Spleen (tissue), 11 donors: Measurements from ENCODE around the gene ABAT. TPM values are rescaled to one million over a fixed set of nuclear protein-coding genes. Genes with fewer than 3 reads are reported as not detected.

Experiments
- DNase-seq: peaks from one replicate; pipeline ENCODE4 v3.0.0-alpha.2; 2020
- H3K27ac ChIP-seq, 8 donors: fragments of 200-600 bp; sonication (generic) in 7 of 8; 1 replicate in 4 of 8; 2 replicates in 4 of 8; pipeline versions ENCODE4 v1.5.0 to v1.8.0; 2016 to 2021; ENCODE audit warnings: inconsistent platforms in 4 of 8, mild to moderate bottlenecking in 4 of 8, moderate library complexity in 1 of 8
- H3K27me3 ChIP-seq, 7 donors: fragments of 200-600 bp; sonication (generic) in 6 of 7; replicated peaks in 1 of 7; 1 replicate in 4 of 7; 2 replicates in 3 of 7; pipeline versions ENCODE4 v1.5.0 to v1.8.0; 2016 to 2021; ENCODE audit warnings: inconsistent platforms in 3 of 7, mild to moderate bottlenecking in 1 of 7
- H3K36me3 ChIP-seq, 6 donors: fragments of 200-600 bp; sonication (generic) in 5 of 6; 1 replicate in 4 of 6; 2 replicates in 2 of 6; pipeline versions ENCODE4 v1.5.0 to v1.8.0; 2016 to 2021; ENCODE audit warnings: inconsistent platforms in 2 of 6
- H3K4me1 ChIP-seq, 6 donors: fragments of 200-600 bp; sonication (generic) in 5 of 6; 1 replicate in 3 of 6; 2 replicates in 3 of 6; pipeline versions ENCODE4 v1.5.0 to v1.8.0; 2016 to 2021; ENCODE audit warnings: inconsistent platforms in 3 of 6
- H3K4me3 ChIP-seq, 8 donors: fragments of 200-600 bp; sonication (generic) in 7 of 8; 1 replicate in 4 of 8; 2 replicates in 4 of 8; pipeline versions ENCODE4 v1.5.0 to v1.8.0; 2016 to 2021; ENCODE audit warnings: inconsistent platforms in 4 of 8, mild to moderate bottlenecking in 4 of 8, moderate library complexity in 2 of 8
- H3K9me3 ChIP-seq, 8 donors: fragments of 200-600 bp; sonication (generic) in 7 of 8; 1 replicate in 4 of 8; 2 replicates in 4 of 8; pipeline versions ENCODE4 v1.5.0 to v1.8.0; 2016 to 2021; ENCODE audit warnings: inconsistent platforms in 4 of 8
- POLR2A ChIP-seq, 3 donors: fragments of 450-650 bp; IDR thresholded peaks; one replicate each; pipeline ENCODE4 v1.5.1; 2017; ENCODE audit warnings: antibody characterized with exemption in 3 of 3, mild to moderate bottlenecking in 1 of 3
- POLR2AphosphoS5 ChIP-seq, 3 donors: sonication (generic); formaldehyde crosslinking; IDR thresholded peaks; one replicate each; pipeline ENCODE4 v1.5.1; 2017; ENCODE audit warnings: antibody characterized with exemption in 3 of 3
- WGBS, 5 donors: extraction: QIAGEN DNeasy Blood & Tissue Kit in 3 of 5; methylation state at CpG; one replicate each; pipeline versions ENCODE4 v1.1.5 to v1.1.7; 2013 to 2018; 5-methylcytosine and 5-hydroxymethylcytosine counted together
- intact Hi-C: fragments of 100-400 bp; cut with DNase I; formaldehyde crosslinking; loops from one replicate; pipeline ENCODE4 v1.15.0; 2023; ENCODE audit warnings: low total_unique reads
- polyA plus RNA-seq, 3 donors: library from polyadenylated mRNA; stranded (reverse); fragments of 200-250 nt; gene quantifications; one replicate each; pipeline ENCODE4 v1.2.1, GENCODE V29; 2013
- total RNA-seq, 7 donors: library from RNA; depleted of rRNA in 3 of 7; stranded (reverse); fragments of >200 nt in 3 of 7; fragmentation: NEBNext Ultra II Directional in 4 of 7; extraction: Animal tissue kit (Norgen Biotek cat#: 25700) in 4 of 7; gene quantifications; one replicate each; pipeline versions ENCODE4 v1.1.0 to v1.2.1, GENCODE V29; 2016 to 2021
- TF ChIP-seq, protein P1 (sequence below), 11 experiments: fragments of 200-600 bp in 7 of 11; fragments of 450-650 bp in 4 of 11; sonication (generic) in 4 of 11; IDR thresholded peaks in 8 of 11; conservative IDR thresholded peaks in 3 of 11; 1 replicate in 7 of 11; 2 replicates in 4 of 11; pipeline versions ENCODE4 v1.4.0 to v1.8.0; 2016 to 2021; ENCODE audit warnings: antibody characterized with exemption in 11 of 11, inconsistent platforms in 4 of 11, mild to moderate bottlenecking in 1 of 11
- donor health status: healthy with polysubstance abuse.
- donor health status: DM: no; HTN: no; CAD: no; lungs with moderate emphysema.
- donor health status: DM: no; HTN: no; CAD: no.
- donor health status: Bipolar disorder and iron deficiency.
- donor health status: healthy.
- donor health status: DM: no; HTN: no; CAD: no.
- donor health status: DM: yes; HTN: yes; CAD: no.

ABAT gene
- total and polyA plus RNA-seq, 10 donors, result 3.9 to 13.5 (median 8.3) TPM

DNA sequence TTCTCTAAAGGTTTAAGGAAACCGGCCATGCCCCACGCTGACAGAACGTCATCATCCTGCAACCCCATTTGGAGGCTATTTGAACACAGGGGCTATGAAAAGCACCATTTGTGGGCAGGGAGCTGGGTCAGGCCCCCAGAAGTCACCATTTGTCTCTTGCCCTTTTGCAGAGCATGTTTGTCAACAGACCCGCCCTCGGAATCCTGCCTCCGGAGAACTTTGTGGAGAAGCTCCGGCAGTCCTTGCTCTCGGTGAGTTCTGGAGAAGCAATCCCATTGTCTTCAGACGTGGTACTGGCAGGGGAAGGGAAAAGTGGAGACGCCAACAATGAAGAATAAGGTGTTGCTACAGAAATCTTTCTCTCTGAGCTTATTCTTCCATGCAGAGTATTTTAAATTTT lies 89.5 kb downstream of the ABAT start:
- TF ChIP-seq POLR2A (IDR thresholded peaks at IDR 0.05), result no peak
- no peak for TF ChIP-seq POLR2AphosphoS5 (IDR thresholded peaks at IDR 0.05)
- TF ChIP-seq, protein P1, sequence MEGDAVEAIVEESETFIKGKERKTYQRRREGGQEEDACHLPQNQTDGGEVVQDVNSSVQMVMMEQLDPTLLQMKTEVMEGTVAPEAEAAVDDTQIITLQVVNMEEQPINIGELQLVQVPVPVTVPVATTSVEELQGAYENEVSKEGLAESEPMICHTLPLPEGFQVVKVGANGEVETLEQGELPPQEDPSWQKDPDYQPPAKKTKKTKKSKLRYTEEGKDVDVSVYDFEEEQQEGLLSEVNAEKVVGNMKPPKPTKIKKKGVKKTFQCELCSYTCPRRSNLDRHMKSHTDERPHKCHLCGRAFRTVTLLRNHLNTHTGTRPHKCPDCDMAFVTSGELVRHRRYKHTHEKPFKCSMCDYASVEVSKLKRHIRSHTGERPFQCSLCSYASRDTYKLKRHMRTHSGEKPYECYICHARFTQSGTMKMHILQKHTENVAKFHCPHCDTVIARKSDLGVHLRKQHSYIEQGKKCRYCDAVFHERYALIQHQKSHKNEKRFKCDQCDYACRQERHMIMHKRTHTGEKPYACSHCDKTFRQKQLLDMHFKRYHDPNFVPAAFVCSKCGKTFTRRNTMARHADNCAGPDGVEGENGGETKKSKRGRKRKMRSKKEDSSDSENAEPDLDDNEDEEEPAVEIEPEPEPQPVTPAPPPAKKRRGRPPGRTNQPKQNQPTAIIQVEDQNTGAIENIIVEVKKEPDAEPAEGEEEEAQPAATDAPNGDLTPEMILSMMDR (IDR thresholded peaks at IDR 0.05 in 8 of 11, conservative IDR thresholded peaks at IDR 0.05 in 3 of 11), result no peak
- DNase-seq, result peak; percentile 25

DNA sequence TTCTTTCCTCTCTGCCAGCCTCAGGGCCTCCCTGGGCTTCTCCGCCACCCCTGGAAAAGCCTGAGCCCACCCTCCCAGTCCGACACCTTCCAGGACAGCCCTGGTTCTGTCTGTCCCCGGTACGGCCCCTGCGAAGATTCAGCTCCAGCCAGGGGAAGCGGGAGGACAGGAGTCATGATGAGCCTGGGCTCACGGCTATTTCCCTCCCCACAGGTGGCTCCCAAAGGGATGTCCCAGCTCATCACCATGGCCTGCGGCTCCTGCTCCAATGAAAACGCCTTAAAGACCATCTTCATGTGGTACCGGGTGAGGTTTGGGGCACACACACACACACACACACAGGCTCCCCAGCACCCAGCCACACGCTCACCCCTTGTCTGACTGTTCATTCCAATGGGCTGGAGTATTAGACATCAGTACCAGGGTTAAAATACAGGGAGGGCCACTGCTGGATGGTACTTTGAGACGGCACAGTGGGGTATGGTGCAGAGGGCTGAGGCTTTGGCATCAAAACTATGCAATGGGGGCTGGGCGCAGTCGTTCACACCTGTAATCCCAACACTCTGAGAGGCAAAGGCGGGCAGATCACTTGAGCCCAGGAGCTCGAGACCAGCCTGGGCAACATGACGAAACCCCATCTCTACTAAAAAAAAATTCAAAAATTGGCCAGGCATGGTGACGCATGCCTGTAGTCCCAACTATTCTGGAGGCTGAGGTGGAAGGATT lies 90.3 kb downstream of the ABAT start:
- TF ChIP-seq, protein P1 (IDR thresholded peaks at IDR 0.05 in 8 of 11, conservative IDR thresholded peaks at IDR 0.05 in 3 of 11), result no peak
- no peak for TF ChIP-seq POLR2AphosphoS5 (IDR thresholded peaks at IDR 0.05)
- 89 to 97% (median 91%) methylated on average over 15 to 18 of the region's 18 CpGs for WGBS, 5 donors
- peak; percentile 49 for DNase-seq

More for the DNA sequence above, 89.5 kb downstream of the ABAT start:
- H3K36me3 ChIP-seq, result peaks cover 0 to 64% (median 17%) of the 10 kb centered on the region in 6 donors
- no peak overlapping the region for H3K4me3 ChIP-seq
- no peaks in the 10 kb centered on the region for H3K9me3 ChIP-seq
- no peaks in the 10 kb centered on the region for H3K4me1 ChIP-seq
- H3K27ac ChIP-seq, result no peak overlapping the region
- intact Hi-C loops, result no loop called here
- H3K27me3 ChIP-seq, result no peaks in the 10 kb centered on the region
- WGBS, 5 donors, result 79 to 84% (median 80%) methylated on average over 10 of the region's 10 CpGs

DNA sequence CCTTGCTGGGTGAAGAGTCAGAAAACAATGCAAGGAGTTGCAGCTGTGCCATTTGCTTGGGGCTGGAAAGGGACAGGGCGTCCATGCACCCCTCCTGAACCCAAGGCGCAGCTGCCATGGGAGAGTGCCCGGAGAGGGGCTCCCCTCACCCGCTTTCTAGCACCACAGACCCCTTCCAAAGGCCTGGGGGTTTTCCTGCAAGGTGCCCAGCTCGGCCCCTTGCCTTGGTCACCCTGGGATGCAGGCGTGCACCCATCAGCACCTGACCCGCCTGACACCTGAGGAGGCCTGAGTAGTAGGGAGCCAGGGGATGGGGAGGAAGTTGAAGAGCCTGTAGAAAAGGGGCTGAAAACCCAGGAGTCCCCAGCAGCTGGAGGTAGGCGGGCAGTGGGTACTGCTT lies 92.8 kb downstream of the ABAT start:
- Histone ChIP-seq H3K27ac (no peak overlapping the region), H3K9me3 (no peaks in the 10 kb centered on the region), H3K4me3 (no peak overlapping the region), H3K36me3 (peaks cover 0 to 76% (median 19%) of the 10 kb centered on the region in 6 donors), H3K27me3 (no peaks in the 10 kb centered on the region), H3K4me1 (no peaks in the 10 kb centered on the region)
- TF ChIP-seq, protein P1 (IDR thresholded peaks at IDR 0.05 in 8 of 11, conservative IDR thresholded peaks at IDR 0.05 in 3 of 11), result no peak
- TF ChIP-seq POLR2AphosphoS5 (IDR thresholded peaks at IDR 0.05) (no peak), POLR2A (IDR thresholded peaks at IDR 0.05) (no peak)
- peak; percentile 43 for DNase-seq
- intact Hi-C loops, result no loop called here
- 89 to 97% (median 92%) methylated on average over 7 to 8 of the region's 8 CpGs for WGBS, 5 donors

More for the DNA sequence above, 90.3 kb downstream of the ABAT start:
- Histone ChIP-seq H3K27ac (no peak overlapping the region), H3K36me3 (peaks cover 0 to 72% (median 19%) of the 10 kb centered on the region in 6 donors), H3K27me3 (no peaks in the 10 kb centered on the region), H3K4me3 (no peak overlapping the region), H3K4me1 (no peaks in the 10 kb centered on the region), H3K9me3 (no peaks in the 10 kb centered on the region)
- intact Hi-C loops, result no loop called here

DNA sequence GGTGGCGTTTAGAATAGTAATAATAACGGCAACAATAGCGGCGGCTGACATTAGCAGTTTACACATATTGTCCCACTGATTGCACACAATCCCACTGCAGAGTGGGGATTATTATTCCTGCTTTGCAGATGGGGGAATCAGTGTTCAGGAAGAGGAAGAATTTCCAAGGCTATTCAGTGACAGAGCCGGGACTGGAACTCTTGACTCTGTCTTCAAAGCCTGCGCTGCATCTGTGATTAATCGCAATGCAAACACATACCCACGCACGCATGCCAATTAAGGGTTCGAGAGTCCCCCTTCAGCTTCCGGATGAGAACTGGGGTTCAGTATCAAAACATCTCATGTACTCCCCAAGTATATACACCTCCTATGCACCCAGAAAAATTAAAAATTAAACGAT lies 93.9 kb downstream of the ABAT start:
- TF ChIP-seq POLR2A (IDR thresholded peaks at IDR 0.05), result no peak
- no peak for TF ChIP-seq POLR2AphosphoS5 (IDR thresholded peaks at IDR 0.05)
- TF ChIP-seq, protein P1 (IDR thresholded peaks at IDR 0.05 in 8 of 11, conservative IDR thresholded peaks at IDR 0.05 in 3 of 11), result no peak
- Histone ChIP-seq H3K9me3 (no peaks in the 10 kb centered on the region), H3K4me3 (no peak overlapping the region), H3K36me3 (peaks cover 0 to 87% (median 22%) of the 10 kb centered on the region in 6 donors), H3K27me3 (no peaks in the 10 kb centered on the region), H3K27ac (no peak overlapping the region), H3K4me1 (no peaks in the 10 kb centered on the region)
- 94 to 97% (median 95%) methylated on average over 12 of the region's 12 CpGs for whole genome bisulfite sequencing, 5 donors
- intact Hi-C loops, result no loop called here
- DNase-seq, result peak; percentile 18
